ENCODE measurements around the gene FAM20A. TPM values are rescaled to one million over a fixed set of nuclear protein-coding genes. Genes with fewer than 3 reads are reported as not detected.

Gene FAM20A
- polyA plus RNA-seq, 1 donor (not counting 4 experiments of a cell fraction or from before 2014, with no cell fraction given), result not detected

GRCh38 chr17:68512247-68512959, 88.8 kb downstream of the FAM20A start, which contains the start of gene PRKAR1A:
Gene PRKAR1A, plus strand, starts transcription at chr17:68512430. Its CDS starts 2,970 bp downstream, at chr17:68515400.
- no peaks in the 10 kb centered on the region for H3K9me3 ChIP-seq (ENCODE audit: control insufficient read depth, low read depth, low read length)
- H3K36me3 ChIP-seq (ENCODE audit: control insufficient read depth in 2 of 2, extremely low read depth in 1 of 2, insufficient read depth in 2 of 2, low read length in 2 of 2), result peaks cover 5 to 11% of the 10 kb centered on the region in 2 experiments
- peaks cover 3% of the 10 kb centered on the region for H4K20me1 ChIP-seq (ENCODE audit: control insufficient read depth, extremely low read depth, insufficient read depth, low read length)
- H3K79me2 ChIP-seq (ENCODE audit: control insufficient read depth, insufficient read depth, low read length), result peaks cover 49% of the 10 kb centered on the region
- peak within 1 kb of the TSS; percentile 99 for H2AFZ ChIP-seq (ENCODE audit: control insufficient read depth, low read length)
- DNase-seq (ENCODE audit: low read depth, low spot score) (no peak), FAIRE-seq (no peak)
- H3K4me2 ChIP-seq (ENCODE audit: control insufficient read depth, extremely low read depth, insufficient read depth, low read depth, low read length), result peak within 1 kb of the TSS; percentile 99
- no peak for TF ChIP-seq EZH2 (IDR thresholded peaks at IDR 0.05; ENCODE audit: low read length)
- TF ChIP-seq CTCF (optimal IDR thresholded peaks at IDR 0.05 in 1 of 3, IDR thresholded peaks at IDR 0.05 in 1 of 3, conservative IDR thresholded peaks at IDR 0.05 in 1 of 3; ENCODE audit: extremely low read depth in 1 of 3, insufficient read depth in 2 of 3, low read length in 3 of 3), result no peak
- H3K9ac ChIP-seq (ENCODE audit: control insufficient read depth, extremely low read depth, insufficient read depth, low read length), result peak within 1 kb of the TSS; percentile 95
- peak within 1 kb of the TSS; percentile 96 for H3K27ac ChIP-seq (ENCODE audit: control insufficient read depth, insufficient read depth, low read length)
- peak within 1 kb of the TSS; percentile 92 to 99 (median 97) for H3K4me3 ChIP-seq (ENCODE audit: control insufficient read depth in 2 of 3, extremely low read depth in 1 of 3, insufficient read depth in 2 of 3, low read depth in 1 of 3, low read length in 3 of 3)
- no peaks in the 10 kb centered on the region for H3K9me1 ChIP-seq (ENCODE audit: control insufficient read depth, extremely low read depth, insufficient read depth, low read length)
- dilution Hi-C loops (cut with MboI; ENCODE audit: extremely low pct_ligation_motif_present, low sequenced_read_pairs), result no loop called here
- H3K27me3 ChIP-seq (ENCODE audit: control insufficient read depth, extremely low read depth, insufficient read depth, low read length), result no peaks in the 10 kb centered on the region
- peaks cover 27% of the 10 kb centered on the region for H3K4me1 ChIP-seq (ENCODE audit: control insufficient read depth, extremely low read depth, insufficient read depth, low read length)

GRCh38 chr17:68511671-68512246, 89.4 kb downstream of the FAM20A start:
- Histone ChIP-seq H3K79me2 (ENCODE audit: control insufficient read depth, insufficient read depth, low read length) (peaks cover 43% of the 10 kb centered on the region), H3K9me1 (ENCODE audit: control insufficient read depth, extremely low read depth, insufficient read depth, low read length) (no peaks in the 10 kb centered on the region), H3K27me3 (ENCODE audit: control insufficient read depth, extremely low read depth, insufficient read depth, low read length) (no peaks in the 10 kb centered on the region)

More at GRCh38 chr17:68511671-68512246, 89.4 kb downstream of the FAM20A start:
- Histone ChIP-seq H3K4me3 (ENCODE audit: control insufficient read depth in 2 of 3, extremely low read depth in 1 of 3, insufficient read depth in 2 of 3, low read depth in 1 of 3, low read length in 3 of 3) (peak overlapping the region; percentile 92 to 99 (median 97)), H3K4me1 (ENCODE audit: control insufficient read depth, extremely low read depth, insufficient read depth, low read length) (peaks cover 27% of the 10 kb centered on the region), H3K9ac (ENCODE audit: control insufficient read depth, extremely low read depth, insufficient read depth, low read length) (peak overlapping the region; percentile 95), H3K36me3 (ENCODE audit: control insufficient read depth in 2 of 2, extremely low read depth in 1 of 2, insufficient read depth in 2 of 2, low read length in 2 of 2) (peaks cover 2 to 8% of the 10 kb centered on the region in 2 experiments), H3K9me3 (ENCODE audit: control insufficient read depth, low read depth, low read length) (no peaks in the 10 kb centered on the region), H4K20me1 (ENCODE audit: control insufficient read depth, extremely low read depth, insufficient read depth, low read length) (peaks cover 3% of the 10 kb centered on the region), H3K4me2 (ENCODE audit: control insufficient read depth, extremely low read depth, insufficient read depth, low read depth, low read length) (peak overlapping the region; percentile 99), H2AFZ (ENCODE audit: control insufficient read depth, low read length) (peak overlapping the region; percentile 99), H3K27ac (ENCODE audit: control insufficient read depth, insufficient read depth, low read length) (peak overlapping the region; percentile 96)
- FAIRE-seq (no peak), DNase-seq (ENCODE audit: low read depth, low spot score) (no peak)
- dilution Hi-C loops (cut with MboI; ENCODE audit: extremely low pct_ligation_motif_present, low sequenced_read_pairs), result no loop called here
- no peak for TF ChIP-seq CTCF (optimal IDR thresholded peaks at IDR 0.05 in 1 of 3, IDR thresholded peaks at IDR 0.05 in 1 of 3, conservative IDR thresholded peaks at IDR 0.05 in 1 of 3; ENCODE audit: extremely low read depth in 1 of 3, insufficient read depth in 2 of 3, low read length in 3 of 3)
- no peak for TF ChIP-seq EZH2 (IDR thresholded peaks at IDR 0.05; ENCODE audit: low read length)

Data from keratinocyte (primary cell).